GM19452 (cell line): ENCODE measurements around the gene PDE3A.

Experiments used
- ATAC-seq: cut with Tn5 transposase; IDR thresholded peaks from one replicate; pipeline ENCODE4 v1.9.1; 2021; ENCODE audit not compliant: unreplicated experiment

Gene PDE3A

GRCh38 chr12:20490213-20490612 lies 121.9 kb downstream of the PDE3A start:
- ATAC-seq, result no peak

DNA sequence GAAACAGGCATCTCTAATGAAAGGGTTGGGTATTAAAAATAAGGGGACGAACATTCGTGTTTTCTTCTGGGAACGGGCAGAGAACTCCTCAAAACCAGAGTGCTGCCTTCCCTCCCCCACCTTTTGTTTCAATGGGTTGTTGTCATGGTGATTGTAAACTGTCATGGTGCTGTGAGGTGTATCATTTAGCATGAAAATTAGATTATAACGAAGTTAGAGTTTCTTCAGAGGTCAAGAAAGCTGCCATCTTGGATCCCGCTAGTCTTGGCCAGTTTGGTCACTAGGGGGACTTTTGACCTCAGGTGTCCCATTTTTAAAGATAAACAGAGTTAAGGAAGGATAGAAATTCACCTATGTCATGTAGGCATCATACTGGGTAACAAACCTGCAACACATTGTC lies 123.0 kb downstream of the PDE3A start:
- no peak for ATAC-seq

GRCh38 chr12:20492251-20492760 lies 124.0 kb downstream of the PDE3A start:
- ATAC-seq, result no peak

- no peak for ATAC-seq
These were observed 125.6 kb downstream of the PDE3A start for GRCh38 chr12:20493934-20494333.

- no peak for ATAC-seq
These were observed 126.5 kb downstream of the PDE3A start for GRCh38 chr12:20494851-20495250.

GRCh38 chr12:20495997-20496396 lies 127.7 kb downstream of the PDE3A start:
- no peak for ATAC-seq

DNA sequence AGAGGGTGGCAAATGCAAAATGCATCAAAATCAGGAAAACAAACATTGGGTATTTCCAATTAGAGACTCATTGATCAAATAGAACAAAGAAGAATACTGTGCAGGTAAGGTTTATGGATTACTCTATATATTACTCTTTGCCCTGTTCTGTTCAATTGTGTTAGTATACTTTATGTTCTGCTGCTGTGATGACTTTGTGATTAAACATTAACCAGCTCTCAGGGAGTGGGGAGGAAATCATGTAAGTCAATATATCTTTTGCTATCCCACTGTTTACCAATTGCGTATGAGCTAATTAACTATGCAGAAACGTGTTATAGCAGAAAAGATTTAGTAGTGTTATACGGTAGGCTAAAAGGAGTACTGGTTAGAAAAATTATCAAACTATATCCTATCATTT lies 129.4 kb downstream of the PDE3A start:
- ATAC-seq, result no peak

DNA sequence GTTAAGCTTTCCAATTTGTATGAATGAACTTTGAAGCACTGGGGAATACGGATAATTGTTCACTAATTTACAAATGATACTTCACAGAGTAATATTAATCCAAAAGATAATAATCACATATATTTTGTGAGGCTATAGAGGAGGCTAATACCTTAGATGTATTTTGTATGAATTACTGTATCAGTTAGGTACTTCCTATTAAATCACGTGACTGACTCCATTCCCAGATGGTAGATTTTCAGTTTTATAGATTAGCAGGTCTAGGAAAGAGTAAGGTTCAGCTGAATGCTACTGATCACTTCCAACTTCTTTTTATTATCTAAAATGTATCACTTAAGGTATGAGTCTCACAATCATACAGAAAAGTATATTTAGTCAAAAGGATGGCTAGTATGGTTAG lies 133.6 kb downstream of the PDE3A start:
- ATAC-seq, result no peak

DNA sequence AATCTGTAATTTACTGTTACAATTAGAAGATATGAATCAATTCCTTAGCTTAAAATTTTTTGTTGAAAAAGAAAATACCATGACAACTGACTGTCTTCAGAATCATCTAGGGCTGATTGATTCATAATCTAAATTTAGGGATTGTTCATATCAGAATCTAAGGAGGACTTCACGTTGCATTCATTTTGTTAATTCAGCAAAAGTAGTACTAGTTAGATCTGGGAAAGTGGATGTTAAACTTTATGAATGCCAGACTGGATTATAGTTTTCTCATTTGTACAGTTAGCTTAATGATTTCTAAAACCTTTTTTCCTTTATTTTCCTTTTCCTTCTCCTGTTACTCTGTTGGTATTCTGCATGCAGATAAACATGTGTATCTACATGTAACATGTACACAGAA lies 135.5 kb downstream of the PDE3A start:
- no peak for ATAC-seq

DNA sequence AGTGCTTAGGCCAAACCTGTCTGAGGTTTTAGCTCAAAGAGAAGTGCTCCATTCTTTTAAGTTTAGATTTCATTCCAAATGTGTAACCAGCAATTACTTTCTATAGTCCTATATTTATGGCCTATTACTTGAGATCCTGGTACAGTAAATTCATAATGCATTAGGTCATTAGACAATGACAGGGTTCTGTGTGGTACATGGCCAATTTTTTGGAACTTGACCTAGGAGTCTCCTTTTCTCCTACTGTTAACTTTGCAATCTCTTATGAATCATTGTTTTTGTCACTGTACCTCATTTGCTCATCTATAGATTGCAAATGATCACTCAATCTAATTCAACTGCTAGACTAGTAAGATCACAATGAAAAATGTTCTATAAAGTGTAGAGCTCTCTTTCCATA lies 136.7 kb downstream of the PDE3A start:
- ATAC-seq, result no peak

- no peak for ATAC-seq
These were observed 138.7 kb downstream of the PDE3A start for GRCh38 chr12:20507056-20507455.

DNA sequence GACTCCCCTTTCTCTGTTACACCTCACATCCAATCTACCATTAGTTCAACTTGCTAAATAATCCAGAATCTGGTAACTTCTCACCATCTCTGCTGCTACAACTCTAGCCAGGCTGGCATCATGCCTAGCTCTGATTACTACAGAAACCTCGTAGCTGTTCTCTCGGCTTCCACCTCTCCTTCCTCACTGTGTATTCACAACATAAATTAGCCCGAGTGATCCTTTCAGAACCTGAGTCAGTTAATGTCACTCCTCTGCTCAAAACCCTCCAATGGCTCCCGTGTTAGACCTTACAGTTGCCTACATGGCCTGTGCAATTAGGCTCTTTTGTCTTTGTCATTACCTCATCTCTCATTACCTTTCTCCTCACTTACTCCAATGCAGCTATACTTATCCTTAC lies 139.4 kb downstream of the PDE3A start:
- no peak for ATAC-seq

- no peak for ATAC-seq
These were observed 140.0 kb downstream of the PDE3A start for GRCh38 chr12:20508359-20508758.

DNA sequence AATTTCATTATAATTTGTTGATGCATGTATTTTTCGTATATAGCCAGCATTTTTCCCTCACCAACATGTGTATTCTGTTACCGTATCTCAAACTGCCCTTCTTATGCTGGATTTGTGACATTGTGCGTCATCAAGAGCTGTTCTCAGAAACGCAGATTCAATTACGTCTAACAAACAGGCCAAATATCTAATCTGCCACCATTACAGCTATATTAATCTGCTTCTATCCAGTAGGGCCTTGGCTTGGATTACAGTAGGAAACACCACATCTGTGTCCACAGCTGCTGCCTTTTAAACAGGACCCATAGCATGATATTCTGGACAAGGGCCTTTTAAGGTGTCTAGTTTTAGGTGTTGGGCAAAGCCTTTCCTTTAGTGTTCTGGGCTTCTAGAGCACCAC lies 140.6 kb downstream of the PDE3A start:
- ATAC-seq, result no peak

DNA sequence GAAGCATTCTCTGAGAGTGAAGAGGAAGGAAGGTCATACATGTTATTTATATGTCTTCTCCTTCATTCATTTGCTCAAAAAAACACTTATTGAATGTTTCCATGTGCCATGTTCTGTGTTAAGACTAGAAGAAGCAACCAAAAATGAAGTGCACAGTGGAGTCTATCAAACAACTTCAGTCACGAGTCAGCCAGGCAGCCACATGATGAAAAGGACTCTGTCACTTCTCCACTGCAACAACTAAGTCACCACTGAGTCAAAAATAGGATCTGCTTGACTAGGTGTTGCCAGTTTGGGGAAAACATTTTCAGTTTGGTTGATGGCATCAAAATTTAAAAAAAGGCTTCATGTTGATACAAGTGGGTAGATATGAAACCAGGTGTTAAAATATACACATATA lies 142.5 kb downstream of the PDE3A start:
- ATAC-seq, result no peak

DNA sequence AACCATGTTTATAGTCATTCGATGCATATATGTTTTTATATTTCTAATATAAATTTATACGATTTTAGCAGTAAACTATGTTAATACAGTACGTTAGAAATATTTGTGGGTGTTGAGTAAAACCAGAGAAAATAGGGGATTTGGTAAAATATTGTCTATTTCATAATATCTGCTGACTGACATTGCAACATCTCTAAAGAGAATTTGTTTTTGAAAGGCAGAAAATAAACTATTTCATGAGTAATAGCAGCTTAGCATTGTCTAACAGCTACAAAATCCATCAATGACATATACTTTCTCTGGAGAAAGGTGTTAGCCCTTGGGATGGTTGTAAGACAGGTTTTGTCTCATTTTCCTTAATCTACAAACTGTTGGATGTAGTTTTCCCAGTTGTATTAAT lies 144.9 kb downstream of the PDE3A start:
- no peak for ATAC-seq

- ATAC-seq, result no peak
These were observed 146.3 kb downstream of the PDE3A start for GRCh38 chr12:20514598-20514997.

DNA sequence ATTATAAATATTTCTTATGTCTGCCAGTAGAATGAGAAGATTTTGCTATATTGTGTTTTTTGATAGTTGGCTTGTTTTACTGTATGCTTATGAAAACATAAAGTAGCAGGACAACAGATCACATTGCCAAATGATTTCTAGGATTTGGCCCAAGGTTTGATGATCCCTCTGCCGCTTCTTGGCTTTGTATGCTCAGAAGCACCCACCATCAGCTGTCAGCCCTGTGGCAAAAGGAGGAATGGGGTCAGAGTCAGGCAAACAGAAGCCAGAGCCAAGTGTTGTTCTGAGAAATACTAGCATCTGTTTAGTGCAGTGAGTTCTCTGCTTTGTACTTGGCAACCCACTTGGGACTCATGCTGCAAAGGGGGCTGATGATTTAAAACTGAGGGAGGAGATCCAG lies 152.2 kb downstream of the PDE3A start:
- no peak for ATAC-seq

DNA sequence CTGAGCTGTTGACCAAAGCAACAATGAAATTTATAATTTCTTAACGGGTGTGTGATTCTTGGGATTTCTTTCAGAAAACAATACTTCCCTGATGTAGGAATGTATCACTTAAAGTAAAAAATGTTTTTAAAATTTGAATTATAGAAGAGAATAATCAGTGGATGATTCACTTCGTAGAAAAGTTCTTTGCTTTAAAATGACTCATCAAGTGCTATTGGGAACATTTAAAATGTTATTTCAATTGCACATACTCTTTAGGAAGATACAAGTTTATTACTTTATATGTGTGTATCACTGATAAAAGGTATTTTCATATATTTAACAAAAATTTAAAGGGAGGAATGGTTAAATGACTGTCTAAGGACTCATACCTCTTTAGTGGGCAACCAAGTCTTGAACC lies 155.3 kb downstream of the PDE3A start:
- no peak for ATAC-seq

DNA sequence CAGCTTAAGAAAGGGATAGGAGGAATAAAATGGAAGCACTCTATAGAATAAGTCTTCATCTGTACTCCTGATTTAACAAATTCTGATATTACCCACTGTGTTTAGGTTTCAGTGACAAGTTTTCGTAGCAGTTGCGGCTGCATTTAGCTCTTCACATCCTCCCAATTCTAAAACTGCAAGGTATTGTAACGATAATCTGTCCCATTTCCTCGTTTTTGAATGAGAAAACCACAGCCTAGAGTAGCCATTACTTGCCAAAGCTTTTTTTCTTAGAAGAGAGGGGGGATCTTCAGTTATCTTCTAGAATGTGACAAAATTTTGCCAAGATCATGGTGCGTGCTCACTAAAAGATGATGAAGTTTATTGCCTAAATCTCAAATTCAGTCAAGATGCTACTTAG lies 155.8 kb downstream of the PDE3A start:
- no peak for ATAC-seq

DNA sequence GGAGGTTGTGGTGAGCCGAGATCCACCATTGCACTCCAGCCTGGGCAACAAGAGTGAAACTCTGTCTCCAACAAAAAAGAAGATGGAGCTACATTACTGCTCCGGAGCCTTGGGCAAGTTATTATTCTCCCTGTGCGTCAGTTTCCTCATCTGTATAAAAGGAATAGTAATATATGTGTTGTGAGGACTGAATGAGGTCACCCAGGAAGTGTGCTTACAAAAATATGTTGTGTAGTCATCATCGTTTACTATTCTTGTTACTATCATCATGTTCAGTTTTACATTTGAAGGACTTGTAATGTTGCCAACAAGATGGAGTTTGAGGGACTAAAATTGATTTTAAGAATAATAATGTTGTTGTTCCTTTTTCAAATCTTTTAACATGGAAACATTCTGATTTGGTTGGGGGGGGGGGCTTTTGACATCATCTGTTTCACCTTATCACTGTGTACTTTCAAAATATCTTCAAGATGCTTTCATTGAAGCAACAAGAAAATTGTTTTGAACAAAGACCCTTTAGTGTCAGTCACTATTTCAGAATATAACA lies 156.8 kb downstream of the PDE3A start:
- no peak for ATAC-seq

DNA sequence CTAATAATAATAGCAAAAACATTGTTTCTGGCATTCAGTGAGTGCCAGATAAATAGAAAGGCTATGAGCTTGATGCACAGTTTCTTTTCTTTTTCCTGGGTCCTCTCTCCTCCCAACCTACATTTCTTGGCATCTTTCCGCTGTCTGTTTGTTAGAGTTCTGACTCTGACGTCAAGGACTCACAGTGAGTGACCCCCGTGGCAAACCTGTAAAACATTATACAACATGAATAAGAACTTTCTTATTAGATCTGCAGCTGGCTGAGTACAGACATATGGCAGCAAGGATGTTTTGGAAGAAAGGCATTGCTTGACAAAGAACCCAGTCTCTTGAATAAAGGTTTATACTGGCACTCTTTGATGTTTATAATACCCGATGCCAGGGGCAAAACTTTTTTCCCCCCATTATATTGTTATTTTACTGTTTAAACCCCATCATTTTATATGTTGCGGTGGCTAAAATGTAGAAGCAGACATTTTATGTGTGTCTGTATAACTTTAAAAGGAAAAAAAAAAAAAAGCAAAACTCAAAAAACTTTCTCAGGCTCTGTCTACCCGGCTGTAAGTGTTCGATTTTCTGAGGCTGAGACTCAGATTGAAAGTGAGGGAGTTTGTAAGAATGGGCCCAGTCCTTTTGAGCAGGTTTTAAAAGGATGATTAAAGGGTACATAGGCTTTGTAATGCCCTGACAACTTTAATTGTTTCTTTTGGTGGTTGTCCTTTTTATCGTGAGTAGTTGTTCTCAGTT lies 159.3 kb downstream of the PDE3A start:
- ATAC-seq, result no peak

DNA sequence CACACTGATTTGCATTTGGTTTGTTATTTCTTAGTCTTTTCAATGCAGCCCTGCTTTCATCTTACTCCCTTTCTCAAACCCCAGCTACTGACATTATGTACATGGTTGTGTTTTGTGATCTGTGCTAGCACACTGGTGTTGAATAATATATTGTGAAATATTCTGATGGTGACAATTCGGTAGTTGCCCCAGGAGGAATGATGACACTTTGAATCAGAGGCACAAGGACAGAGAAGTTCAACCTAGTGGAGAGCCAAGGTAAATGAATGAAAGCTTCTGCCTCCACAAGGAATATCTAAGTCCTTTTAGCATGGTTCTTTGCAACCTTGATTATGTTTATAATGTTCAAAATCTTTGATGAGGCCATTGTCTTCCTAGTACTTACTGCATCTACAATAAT lies 159.9 kb downstream of the PDE3A start:
- ATAC-seq, result no peak
